Thymus (tissue), 14 donors: ENCODE measurements around the gene YJEFN3. TPM values are rescaled to one million over a fixed set of nuclear protein-coding genes. Genes with fewer than 3 reads are reported as not detected.

Experiments used
- DNase-seq, 9 donors: peaks; one replicate each; pipeline ENCODE4 v3.0.0-alpha.2; 2013; ENCODE audit warnings: low spot score in 9 of 9, low read depth in 6 of 9, missing footprints in 1 of 9
- H3K27ac ChIP-seq, 2 donors: one replicate each; pipeline ENCODE4 v1.5.1; 2013; ENCODE audit warnings: control low read depth in 1 of 2, low read depth in 1 of 2, low read length in 1 of 2, mild to moderate bottlenecking in 1 of 2, moderate library complexity in 1 of 2
- H3K27me3 ChIP-seq, 2 donors: one replicate each; pipeline ENCODE4 v1.5.1; 2013; ENCODE audit warnings: low read length in 1 of 2; ENCODE audit not compliant: control insufficient read depth in 2 of 2, insufficient read depth in 1 of 2
- H3K36me3 ChIP-seq, 2 donors: one replicate each; pipeline ENCODE4 v1.5.1; 2013; ENCODE audit warnings: low read length in 1 of 2, mild to moderate bottlenecking in 1 of 2, moderate library complexity in 1 of 2; ENCODE audit not compliant: control insufficient read depth in 2 of 2, insufficient read depth in 2 of 2
- H3K4me1 ChIP-seq, 2 donors: one replicate each; pipeline ENCODE4 v1.5.1; 2013; ENCODE audit warnings: low read length in 2 of 2; ENCODE audit not compliant: control insufficient read depth in 2 of 2, insufficient read depth in 2 of 2
- H3K4me3 ChIP-seq, 2 donors: one replicate each; pipeline ENCODE4 v1.5.1; 2013; ENCODE audit warnings: low read length in 2 of 2, control low read depth in 1 of 2, mild to moderate bottlenecking in 1 of 2
- H3K9me3 ChIP-seq, 2 donors: one replicate each; pipeline ENCODE4 v1.5.1; 2013; ENCODE audit warnings: low read length in 1 of 2, mild to moderate bottlenecking in 1 of 2; ENCODE audit not compliant: control insufficient read depth in 2 of 2, insufficient read depth in 1 of 2
- WGBS: extraction: QIAGEN DNeasy Blood & Tissue Kit; methylation state at CpG from one replicate; pipeline ENCODE4 v1.1.7; 2013; 5-methylcytosine and 5-hydroxymethylcytosine counted together
- long read RNA-seq, 10 donors: transcript quantifications; one replicate each; lab custom pipeline, GENCODE V29; 2026
- polyA plus RNA-seq: library from polyadenylated mRNA; stranded (reverse); fragments of 200-250 nt; gene quantifications from one replicate; pipeline ENCODE4 v1.2.3, GENCODE V29; 2013
- total RNA-seq: library from RNA; stranded (reverse); fragments of 120-200 nt; gene quantifications from one replicate; pipeline ENCODE4 v1.2.4, GENCODE V29; 2013
- donor health status: healthy.

Gene YJEFN3
- total RNA-seq (1.0 TPM), polyA plus RNA-seq (37.1 TPM)
- long read RNA-seq, donor 1: 0 reads
- long read RNA-seq, donor 2: 0 reads
- long read RNA-seq, donor 3: 0 reads
- long read RNA-seq, donor 4: 0 reads
- long read RNA-seq, donor 5: 0 reads
- long read RNA-seq, donor 6: 0 reads
- long read RNA-seq, donor 7: 0 reads
- long read RNA-seq, donor 8: 0 reads
- long read RNA-seq, donor 9: 0 reads
- long read RNA-seq, donor 10: 0 reads

- Histone ChIP-seq H3K4me3 (no peak within 1 kb of the TSS), H3K27me3 (no peaks in the 10 kb centered on the region), H3K9me3 (peaks cover 0 to 3% of the 10 kb centered on the region in 2 donors), H3K27ac (no peak within 1 kb of the TSS), H3K4me1 (peaks cover 4 to 45% of the 10 kb centered on the region in 2 donors), H3K36me3 (peaks cover 30 to 53% of the 10 kb centered on the region in 2 donors)
- no peak for DNase-seq
- 96% methylated on average over 50 of the region's 50 CpGs for WGBS
These were observed at the start of gene YJEFN3 for GRCh38 chr19:19528721-19529490. Gene YJEFN3, plus strand, starts transcription at chr19:19528911. Its CDS starts 22 bp downstream, at chr19:19528933.

GRCh38 chr19:19480688-19481087, 48.0 kb upstream of the YJEFN3 start:
- 37% methylated on average over 5 of the region's 5 CpGs for WGBS
- Histone ChIP-seq H3K27me3 (no peaks in the 10 kb centered on the region), H3K4me1 (peaks cover 17 to 52% of the 10 kb centered on the region in 2 donors), H3K9me3 (no peaks in the 10 kb centered on the region), H3K27ac (peak overlapping the region in 1 of 2 donors; percentile 69), H3K36me3 (peaks cover 19 to 60% of the 10 kb centered on the region in 2 donors), H3K4me3 (no peak overlapping the region)
- peak in 3 of 9 donors; percentile 42 to 76 (median 53) for DNase-seq

- Histone ChIP-seq H3K36me3 (peaks cover 19 to 58% of the 10 kb centered on the region in 2 donors), H3K27me3 (no peaks in the 10 kb centered on the region), H3K4me1 (peaks cover 19 to 64% of the 10 kb centered on the region in 2 donors), H3K27ac (no peak overlapping the region), H3K9me3 (no peaks in the 10 kb centered on the region), H3K4me3 (no peak overlapping the region)
- DNase-seq: no peak
- WGBS: 94% methylated on average over 19 of the region's 19 CpGs
These were observed 45.7 kb upstream of the YJEFN3 start for GRCh38 chr19:19482809-19483596.

- H3K27ac ChIP-seq: no peak overlapping the region
- WGBS: 90% methylated on average over 15 of the region's 15 CpGs
- H3K9me3 ChIP-seq: no peaks in the 10 kb centered on the region
- peaks cover 38 to 82% of the 10 kb centered on the region in 2 donors for H3K4me1 ChIP-seq
- no peak for DNase-seq
- peaks cover 19 to 52% of the 10 kb centered on the region in 2 donors for H3K36me3 ChIP-seq
- no peak overlapping the region for H3K4me3 ChIP-seq
- no peaks in the 10 kb centered on the region for H3K27me3 ChIP-seq
These were observed 43.3 kb upstream of the YJEFN3 start for GRCh38 chr19:19485161-19485997.

GRCh38 chr19:19485998-19486290, 42.8 kb upstream of the YJEFN3 start:
- Histone ChIP-seq H3K27me3 (no peaks in the 10 kb centered on the region), H3K36me3 (peaks cover 23 to 53% of the 10 kb centered on the region in 2 donors), H3K4me1 (peaks cover 32 to 78% of the 10 kb centered on the region in 2 donors), H3K4me3 (no peak overlapping the region), H3K9me3 (no peaks in the 10 kb centered on the region), H3K27ac (peak overlapping the region; percentile 0 to 14)
- DNase-seq: no peak
- 96% methylated on average over 5 of the region's 5 CpGs for WGBS

GRCh38 chr19:19486343-19487076, 42.2 kb upstream of the YJEFN3 start:
- peak overlapping the region; percentile 39 to 41 for H3K27ac ChIP-seq
- WGBS: 95% methylated on average over 15 of the region's 15 CpGs
- H3K36me3 ChIP-seq: peaks cover 28 to 52% of the 10 kb centered on the region in 2 donors
- no peaks in the 10 kb centered on the region for H3K27me3 ChIP-seq
- peaks cover 27 to 72% of the 10 kb centered on the region in 2 donors for H3K4me1 ChIP-seq
- no peak for DNase-seq
- H3K4me3 ChIP-seq: no peak overlapping the region
- no peaks in the 10 kb centered on the region for H3K9me3 ChIP-seq

- no peak overlapping the region for H3K4me3 ChIP-seq
- no peaks in the 10 kb centered on the region for H3K27me3 ChIP-seq
- H3K36me3 ChIP-seq: peaks cover 36 to 57% of the 10 kb centered on the region in 2 donors
- 90% methylated on average over 9 of the region's 9 CpGs for WGBS
- H3K9me3 ChIP-seq: no peaks in the 10 kb centered on the region
- H3K27ac ChIP-seq: peak overlapping the region; percentile 54 to 98
- peaks cover 27 to 71% of the 10 kb centered on the region in 2 donors for H3K4me1 ChIP-seq
- no peak for DNase-seq
These were observed 41.4 kb upstream of the YJEFN3 start for GRCh38 chr19:19487077-19487949.
